IPS-18c (cell line): ENCODE data around the gene EPN3.

Experiments
- H3K4me3 ChIP-seq: 2 replicates; pipeline ENCODE4 v1.7.0; 2013; ENCODE audit warnings: low read depth, mild to moderate bottlenecking, low read length, moderate library complexity; ENCODE audit not compliant: insufficient read depth
- H3K9me3 ChIP-seq: one replicate; pipeline ENCODE4 v1.6.1; 2013; ENCODE audit warnings: mild to moderate bottlenecking, low read length, moderate library complexity; ENCODE audit not compliant: control insufficient read depth, insufficient read depth

Gene EPN3

GRCh38 chr17:50532452-50533024 is at the start of gene EPN3:
Gene EPN3, plus strand, starts transcription at chr17:50532735. Its CDS starts 3,822 bp downstream, at chr17:50536557.
- no peaks in the 10 kb centered on the region for H3K9me3 ChIP-seq
- peak within 1 kb of the TSS; percentile 71 for H3K4me3 ChIP-seq

DNA sequence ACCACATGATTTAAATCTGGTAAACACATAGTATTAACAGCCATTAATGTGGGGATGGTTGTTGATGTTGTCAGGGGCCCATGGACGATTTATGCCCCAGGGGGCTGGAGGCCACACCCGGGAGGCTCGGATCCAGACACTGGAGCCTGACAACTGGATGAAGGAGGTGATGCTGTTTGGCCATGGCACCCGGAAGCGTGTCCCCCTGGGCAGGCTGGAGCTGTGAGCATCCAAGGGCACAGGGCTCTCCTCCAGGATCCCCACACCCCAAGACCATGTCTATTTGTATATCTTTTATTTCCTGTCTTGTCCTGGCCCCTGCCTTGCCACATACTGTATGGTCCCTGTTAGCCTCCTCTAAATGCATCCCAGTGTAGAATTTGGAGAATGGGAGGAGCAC is 49.3 kb upstream of the EPN3 start:
- H3K9me3 ChIP-seq = no peaks in the 10 kb centered on the region
- no peak overlapping the region for H3K4me3 ChIP-seq

- H3K9me3 ChIP-seq = no peaks in the 10 kb centered on the region
- H3K4me3 ChIP-seq = no peak overlapping the region
Observed at GRCh38 chr17:50484386-50485155, 48.0 kb upstream of the EPN3 start.

GRCh38 chr17:50487213-50488096 is 45.1 kb upstream of the EPN3 start:
- Histone ChIP-seq H3K9me3 (no peaks in the 10 kb centered on the region), H3K4me3 (no peak overlapping the region)

DNA sequence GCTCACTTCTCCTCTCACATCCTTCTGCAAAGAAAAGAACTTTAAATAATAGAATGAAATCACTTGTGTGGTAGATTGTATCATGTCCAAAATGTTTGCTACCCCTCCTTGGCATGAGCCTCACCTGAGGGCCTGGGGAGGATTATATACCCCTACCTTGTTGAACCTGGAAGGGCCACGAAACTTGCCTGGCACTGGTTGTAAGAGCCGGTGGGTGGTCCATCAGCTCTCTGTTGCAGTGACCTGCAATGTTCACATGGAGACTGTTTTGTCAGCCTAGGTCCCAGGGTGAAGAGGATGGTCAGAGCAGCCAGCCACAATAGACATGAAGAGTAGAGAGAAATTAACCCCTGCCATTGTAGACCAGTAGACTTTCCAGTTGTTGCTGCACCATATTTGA is 43.7 kb upstream of the EPN3 start:
- no peaks in the 10 kb centered on the region for H3K9me3 ChIP-seq
- no peak overlapping the region for H3K4me3 ChIP-seq

DNA sequence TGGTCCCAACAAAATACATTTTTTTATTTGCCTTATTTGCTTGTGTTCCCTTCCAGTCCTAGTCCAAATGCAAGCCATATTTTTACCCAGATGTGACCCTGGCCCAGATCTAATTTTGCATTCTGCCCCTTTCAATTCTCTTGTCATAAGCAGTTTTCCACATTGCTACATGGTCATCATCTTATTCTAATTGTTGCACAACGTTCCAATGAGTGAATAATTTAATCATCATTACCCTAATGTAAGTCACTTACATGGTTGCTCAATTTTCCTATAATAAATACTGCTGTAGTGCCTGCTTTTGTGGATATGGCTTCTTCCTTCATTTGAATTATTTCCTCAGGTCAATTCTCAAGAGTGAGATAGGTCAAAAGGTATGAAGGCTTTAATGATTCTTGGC is 41.0 kb upstream of the EPN3 start:
- no peaks in the 10 kb centered on the region for H3K9me3 ChIP-seq
- no peak overlapping the region for H3K4me3 ChIP-seq

DNA sequence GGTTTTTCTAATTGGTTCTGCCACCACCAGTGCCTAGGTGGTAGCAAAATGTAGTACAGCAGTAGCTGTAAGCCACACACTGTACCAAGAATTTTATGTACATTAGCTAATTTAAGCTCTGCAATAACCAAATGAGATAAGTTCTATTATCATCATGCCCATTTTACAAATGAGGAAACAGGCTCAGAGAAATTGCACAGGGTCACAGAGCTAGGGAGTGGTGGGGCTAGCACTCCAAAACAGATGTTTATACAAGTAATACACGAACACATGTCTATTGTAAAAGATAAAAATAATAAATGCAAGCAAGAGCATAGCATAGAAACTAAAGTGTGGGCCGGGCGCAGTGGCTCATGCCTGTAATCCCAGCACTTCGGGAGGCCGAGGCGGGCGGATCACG is 40.3 kb upstream of the EPN3 start:
- H3K4me3 ChIP-seq = no peak overlapping the region

GRCh38 chr17:50493744-50494143 is 38.8 kb upstream of the EPN3 start:
- no peak overlapping the region for H3K4me3 ChIP-seq
- H3K9me3 ChIP-seq = no peaks in the 10 kb centered on the region

More for the DNA sequence above, 40.3 kb upstream of the EPN3 start:
- H3K9me3 ChIP-seq = no peaks in the 10 kb centered on the region

- H3K4me3 ChIP-seq = no peak overlapping the region
- H3K9me3 ChIP-seq = no peaks in the 10 kb centered on the region
Observed at GRCh38 chr17:50495217-50495823, 37.2 kb upstream of the EPN3 start.

GRCh38 chr17:50495918-50496317 is 36.6 kb upstream of the EPN3 start:
- no peak overlapping the region for H3K4me3 ChIP-seq

DNA sequence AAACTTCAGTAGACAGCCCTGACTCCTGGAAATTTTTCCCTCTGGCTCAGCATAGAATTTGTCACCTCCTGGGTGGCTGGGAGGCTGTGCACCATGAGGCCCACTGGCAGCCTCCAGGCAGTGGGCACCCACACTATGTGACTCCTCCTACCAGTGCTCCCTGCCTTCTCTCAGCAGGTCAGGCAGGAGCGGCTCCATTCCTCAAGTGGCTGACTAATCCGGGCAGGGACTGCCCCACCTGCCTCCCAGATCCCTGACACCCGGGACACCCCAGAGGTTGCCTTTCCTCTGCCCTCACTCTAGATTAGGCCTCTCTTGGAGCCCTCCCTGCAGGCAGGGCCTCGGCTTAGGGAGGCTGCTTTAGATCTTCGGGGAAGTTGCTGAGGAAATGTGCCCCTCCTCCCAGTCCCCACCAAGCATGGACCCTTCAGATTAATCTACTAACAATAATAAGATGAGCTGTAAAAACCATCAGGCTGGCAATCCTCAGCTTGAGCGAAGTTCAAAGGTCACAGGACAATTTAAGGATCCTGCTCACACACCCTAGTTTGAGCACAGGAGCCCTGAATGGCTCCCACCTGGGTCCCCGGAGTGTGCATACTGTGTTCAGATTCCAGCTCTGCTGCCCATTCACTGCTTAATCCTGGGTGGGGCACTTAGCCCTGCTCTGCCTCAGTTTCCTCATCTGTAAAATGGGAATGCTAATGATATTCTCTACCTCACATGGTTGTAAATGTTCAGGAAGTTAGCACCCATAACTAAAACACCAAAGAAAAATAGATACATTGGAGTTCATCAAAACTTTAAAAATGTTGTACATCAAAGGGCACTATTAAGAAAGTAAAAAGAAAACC is 34.3 kb upstream of the EPN3 start:
- no peaks in the 10 kb centered on the region for H3K9me3 ChIP-seq
- H3K4me3 ChIP-seq = no peak overlapping the region

More at GRCh38 chr17:50495918-50496317, 36.6 kb upstream of the EPN3 start:
- H3K9me3 ChIP-seq = no peaks in the 10 kb centered on the region

DNA sequence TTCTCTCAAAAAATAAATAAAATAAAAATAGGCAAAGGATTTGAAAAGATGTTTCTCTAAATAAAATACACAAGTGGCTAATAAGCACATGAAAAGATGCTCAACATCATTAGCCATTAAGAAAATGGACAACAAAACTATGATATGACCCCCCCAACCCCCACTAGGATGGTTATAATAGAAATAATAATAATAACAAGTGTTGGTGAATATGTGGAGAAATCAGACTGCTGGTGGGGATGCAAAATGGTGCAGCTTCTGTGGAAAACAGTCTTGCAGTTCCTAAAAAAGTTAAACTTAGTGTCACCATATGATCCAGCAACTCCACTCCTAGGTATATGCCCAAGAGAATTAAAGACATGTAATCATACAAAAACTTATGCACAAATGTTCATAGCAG is 33.3 kb upstream of the EPN3 start:
- Histone ChIP-seq H3K4me3 (no peak overlapping the region), H3K9me3 (no peaks in the 10 kb centered on the region)

GRCh38 chr17:50499721-50500120 is 32.8 kb upstream of the EPN3 start:
- no peak overlapping the region for H3K4me3 ChIP-seq
- no peaks in the 10 kb centered on the region for H3K9me3 ChIP-seq

GRCh38 chr17:50501054-50501453 is 31.5 kb upstream of the EPN3 start:
- H3K4me3 ChIP-seq = no peak overlapping the region
- H3K9me3 ChIP-seq = no peaks in the 10 kb centered on the region

- Histone ChIP-seq H3K9me3 (no peaks in the 10 kb centered on the region), H3K4me3 (no peak overlapping the region)
Observed at GRCh38 chr17:50502301-50502990, 30.1 kb upstream of the EPN3 start.

DNA sequence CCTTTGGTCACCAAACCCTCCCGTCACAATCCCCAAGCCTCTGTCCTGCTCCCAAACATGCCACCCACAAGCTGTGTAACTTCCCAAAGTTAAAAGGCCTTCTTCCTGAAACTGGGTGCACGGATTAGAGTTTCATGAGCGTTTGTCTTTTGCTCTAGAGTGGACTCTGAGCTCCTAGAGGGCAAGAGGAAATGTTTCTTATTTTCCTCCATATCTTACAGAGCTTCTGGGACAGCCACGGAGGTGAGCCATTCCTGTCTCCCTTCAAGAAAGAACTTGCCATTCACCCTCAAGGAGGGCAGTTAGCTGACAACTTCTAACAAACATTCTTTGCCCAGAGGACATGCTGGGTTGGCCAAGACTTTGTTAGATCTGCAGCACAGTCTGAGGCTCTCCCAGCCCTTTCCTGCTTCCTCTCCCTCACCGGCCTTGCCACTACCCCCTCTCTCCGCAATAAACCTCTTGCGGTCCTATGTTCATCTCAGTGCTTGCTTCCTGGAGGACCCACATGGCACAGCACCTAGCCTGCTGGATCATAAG is 26.9 kb upstream of the EPN3 start:
- Histone ChIP-seq H3K4me3 (no peak overlapping the region), H3K9me3 (no peaks in the 10 kb centered on the region)
